ENCODE data around the gene ANLN. TPM values are rescaled to one million over a fixed set of nuclear protein-coding genes. Genes with fewer than 3 reads are reported as not detected.

Gene ANLN
- total RNA-seq, 1 donor from 2014 or later = 9.4 TPM

GRCh38 chr7:36406156-36406555, 16.5 kb downstream of the ANLN start:
- DNase-seq (ENCODE audit: low spot score in 2 of 2) (peak in 1 of 2 donors; percentile 21), FAIRE-seq (peak; percentile 68)

GRCh38 chr7:36407636-36408550, 18.2 kb downstream of the ANLN start:
- FAIRE-seq (peak; percentile 67), DNase-seq (ENCODE audit: low spot score in 2 of 2) (no peak)

GRCh38 chr7:36408589-36408988, 18.9 kb downstream of the ANLN start:
- no peak for FAIRE-seq
- no peak for DNase-seq (ENCODE audit: low spot score in 2 of 2)

- FAIRE-seq = no peak
- no peak for DNase-seq (ENCODE audit: low spot score in 2 of 2)
Observed at GRCh38 chr7:36409180-36409579, 19.5 kb downstream of the ANLN start.

DNA sequence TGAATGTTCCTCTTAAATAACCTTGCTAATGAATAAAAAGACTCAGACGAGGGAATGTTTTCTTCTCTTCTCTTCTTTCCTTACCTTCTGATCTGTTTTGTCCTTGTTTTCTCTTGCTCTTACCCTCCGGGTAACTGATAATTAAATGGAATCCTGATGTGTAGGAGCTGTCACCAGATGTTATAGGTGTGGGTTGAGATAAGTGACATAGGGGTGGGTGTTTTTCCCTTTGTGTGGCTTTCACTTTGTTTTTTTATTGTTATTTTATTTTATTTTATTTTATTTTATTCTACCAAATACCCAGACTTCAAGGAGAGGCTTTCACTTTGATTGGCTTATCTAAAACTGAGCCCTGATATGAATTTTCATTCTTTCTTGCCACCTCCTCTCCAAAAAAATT, 25.5 kb downstream of the ANLN start:
- no peak for FAIRE-seq

DNA sequence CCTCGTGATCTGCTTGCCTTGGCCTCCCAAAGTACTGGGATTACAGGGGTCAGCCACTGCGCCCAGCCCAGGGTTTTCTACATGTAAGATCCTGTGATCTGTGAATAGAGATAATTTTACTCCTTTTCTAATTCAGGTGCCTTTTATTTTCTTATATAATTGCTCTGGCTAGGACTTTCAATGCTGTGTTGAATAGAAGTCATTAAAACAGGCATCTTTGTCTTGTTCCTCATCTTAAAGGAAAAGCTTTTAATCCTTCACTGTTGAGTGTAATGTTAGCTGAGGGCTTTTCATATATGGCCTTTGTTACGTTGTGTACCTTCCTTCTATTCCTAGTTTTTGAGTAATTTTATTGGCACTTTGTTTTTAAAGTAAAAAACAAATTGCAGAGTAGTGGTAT, 26.6 kb downstream of the ANLN start:
- no peak for FAIRE-seq

More for the DNA sequence above, 25.5 kb downstream of the ANLN start:
- DNase-seq (ENCODE audit: low spot score in 2 of 2) = no peak

DNA sequence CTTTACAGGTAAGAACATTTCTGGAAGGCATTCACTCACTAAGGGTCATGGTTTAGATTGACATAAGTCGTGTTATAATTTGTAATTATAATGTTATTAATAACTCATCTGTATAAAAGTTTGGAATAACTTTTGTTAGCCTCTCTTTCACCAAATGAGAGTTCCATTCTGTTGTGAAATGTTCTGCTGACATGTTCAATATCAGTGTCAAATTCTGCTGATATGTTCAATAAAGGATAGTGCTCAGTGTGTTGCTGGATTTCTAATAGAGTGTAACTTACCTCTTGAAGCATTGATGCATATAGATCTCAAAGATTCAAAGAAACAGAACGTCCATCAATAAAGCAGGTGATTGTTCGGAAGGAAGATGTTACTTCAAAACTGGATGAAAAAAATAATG, 30.6 kb downstream of the ANLN start:
- DNase-seq (ENCODE audit: low spot score in 2 of 2) (no peak), FAIRE-seq (no peak)

More for the DNA sequence above, 26.6 kb downstream of the ANLN start:
- DNase-seq (ENCODE audit: low spot score in 2 of 2) = no peak

DNA sequence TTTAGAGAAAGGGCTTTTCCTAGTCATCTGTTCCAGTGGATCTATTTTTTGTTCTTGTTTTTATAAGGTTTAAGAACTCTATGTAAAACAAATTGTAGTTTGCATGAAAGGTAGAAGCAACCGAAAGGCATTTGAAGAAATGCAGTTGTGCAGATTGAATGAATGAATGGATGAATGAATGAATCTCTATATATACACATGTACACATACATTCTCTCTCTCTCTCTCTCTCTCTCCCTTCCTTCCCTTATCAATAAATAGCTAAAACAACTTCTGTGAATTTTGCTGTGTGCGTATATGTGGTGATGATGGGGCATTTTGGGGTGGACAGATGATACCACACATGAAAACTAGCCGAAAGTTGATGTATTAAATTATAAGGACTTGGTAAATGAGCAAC, 32.4 kb downstream of the ANLN start:
- DNase-seq (ENCODE audit: low spot score in 2 of 2) (no peak), FAIRE-seq (no peak)

GRCh38 chr7:36423633-36424032, 34.0 kb downstream of the ANLN start:
- DNase-seq (ENCODE audit: low spot score in 2 of 2) (no peak), FAIRE-seq (no peak)

DNA sequence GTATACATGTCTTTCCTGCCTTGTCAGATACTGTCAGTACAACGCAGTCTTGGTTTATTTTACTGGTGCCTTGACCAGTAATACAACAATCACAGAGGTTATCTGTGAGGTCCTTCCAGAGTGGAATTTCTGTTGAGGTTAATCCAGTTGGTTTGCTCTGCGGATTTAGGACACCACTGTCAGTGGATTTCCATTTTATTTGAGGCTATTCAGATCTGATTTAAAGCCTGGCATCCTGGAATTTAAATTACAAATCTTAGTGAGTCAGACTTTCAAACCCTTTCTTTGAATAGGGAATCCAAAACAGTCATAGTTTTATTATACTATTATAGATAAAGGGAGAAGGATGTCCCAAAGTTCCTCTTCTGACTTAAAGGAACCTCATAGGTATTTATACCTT, 40.5 kb downstream of the ANLN start:
- DNase-seq (ENCODE audit: low spot score in 2 of 2) (no peak), FAIRE-seq (no peak)

GRCh38 chr7:36430881-36431280, 41.2 kb downstream of the ANLN start:
- DNase-seq (ENCODE audit: low spot score in 2 of 2) (no peak), FAIRE-seq (no peak)

GRCh38 chr7:36438211-36438610, 48.5 kb downstream of the ANLN start:
- FAIRE-seq (no peak), DNase-seq (ENCODE audit: low spot score in 2 of 2) (no peak)

DNA sequence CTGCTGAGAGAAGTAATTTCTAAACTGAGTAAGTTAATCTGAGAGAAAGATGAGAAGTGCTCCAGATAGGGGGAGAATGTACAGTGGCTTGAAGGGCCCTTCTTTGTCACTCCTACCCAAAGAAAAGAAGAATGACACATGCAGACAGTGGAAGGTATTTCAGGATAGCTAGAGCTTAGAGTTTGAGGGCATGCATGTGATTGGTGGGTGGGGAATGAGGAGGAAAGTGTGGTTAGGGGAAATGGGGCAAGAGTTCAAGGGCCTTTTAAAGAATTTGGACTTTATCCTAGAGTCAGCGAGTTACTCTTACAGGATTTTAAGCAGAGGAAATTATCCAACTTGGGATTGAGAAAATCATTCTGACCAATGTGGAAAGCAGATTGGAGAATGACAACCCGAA, 50.0 kb downstream of the ANLN start:
- no peak for DNase-seq (ENCODE audit: low spot score in 2 of 2)

DNA sequence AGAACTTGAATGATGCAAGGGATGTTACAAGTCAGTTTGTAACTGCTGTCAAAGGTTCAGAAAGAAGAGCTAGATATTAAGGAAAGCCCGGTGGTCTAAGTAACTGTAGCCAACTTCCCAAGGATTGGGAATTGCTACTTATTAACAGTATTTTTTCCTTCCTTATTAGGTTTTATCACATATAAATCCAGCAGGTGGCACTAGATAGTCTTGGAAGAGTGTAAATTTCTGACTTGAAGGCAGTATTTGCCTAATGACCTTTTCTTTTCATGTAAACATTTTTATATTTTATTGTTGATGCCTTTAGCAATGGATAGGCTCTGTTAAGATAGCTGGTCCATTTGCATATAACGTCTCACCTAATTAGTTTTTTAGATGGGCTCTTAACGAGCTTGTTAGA, 51.2 kb downstream of the ANLN start:
- FAIRE-seq (no peak), DNase-seq (ENCODE audit: low spot score in 2 of 2) (peak; percentile 8 to 10)

More for the DNA sequence above, 50.0 kb downstream of the ANLN start:
- FAIRE-seq = no peak

- DNase-seq (ENCODE audit: low spot score in 2 of 2) (no peak), FAIRE-seq (no peak)
Observed at GRCh38 chr7:36441344-36442022, 51.8 kb downstream of the ANLN start.

GRCh38 chr7:36448781-36449379, 59.2 kb downstream of the ANLN start:
- no peak for DNase-seq (ENCODE audit: low spot score in 2 of 2)
- FAIRE-seq = no peak

GRCh38 chr7:36449685-36450084, 60.0 kb downstream of the ANLN start:
- no peak for FAIRE-seq
- no peak for DNase-seq (ENCODE audit: low spot score in 2 of 2)

- DNase-seq (ENCODE audit: low spot score in 2 of 2) (no peak), FAIRE-seq (no peak)
Observed at GRCh38 chr7:36453769-36454168, 64.1 kb downstream of the ANLN start.

DNA sequence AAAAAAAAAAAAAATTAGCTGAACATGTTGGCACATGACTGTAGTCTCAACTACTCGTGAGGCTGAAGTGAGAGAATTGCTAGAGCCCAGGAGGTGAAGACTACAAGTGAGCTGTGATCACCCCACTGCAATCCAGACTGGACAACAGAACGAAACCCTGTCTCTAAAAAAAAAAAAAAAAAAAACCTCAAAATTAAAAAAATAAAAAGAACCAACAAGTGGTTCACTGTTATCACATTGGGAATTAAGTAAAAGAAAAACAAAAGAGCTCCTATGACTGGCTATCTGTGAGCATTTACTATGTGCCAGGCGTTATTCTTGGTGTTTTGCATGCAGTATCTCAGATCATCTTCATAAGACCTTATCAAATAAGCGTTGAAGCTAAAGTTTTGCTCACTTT, 66.0 kb downstream of the ANLN start:
- no peak for DNase-seq (ENCODE audit: low spot score in 2 of 2)
- FAIRE-seq = no peak

GRCh38 chr7:36456138-36456537, 66.5 kb downstream of the ANLN start:
- no peak for DNase-seq (ENCODE audit: low spot score in 2 of 2)
- no peak for FAIRE-seq

- no peak for DNase-seq (ENCODE audit: low spot score in 2 of 2)
- no peak for FAIRE-seq
Observed at GRCh38 chr7:36456548-36456947, 66.9 kb downstream of the ANLN start.

Measured in frontal cortex (tissue), 4 donors.